ENCODE results near the gene PPP6R2.

GRCh38 chr22:50482107-50483074, 139.3 kb downstream of the PPP6R2 start:
- TF ChIP-seq CTCF (IDR thresholded peaks at IDR 0.05) (no peak), POLR2A (IDR thresholded peaks at IDR 0.05) (no peak)

All from breast epithelium (tissue), 3 donors.